Panc1 (cell line): ENCODE results near the gene SLC39A2. TPM values are rescaled to one million over a fixed set of nuclear protein-coding genes. Genes with fewer than 3 reads are reported as not detected.
"Not testable (repeated sequence)": the region's sequence is repeated elsewhere in the genome, so short reads cannot be mapped to it uniquely, and the experiment has no call there.

Experiments used
- ATAC-seq: fragments of 200-7000 bp; cut with Tn5 transposase; 2 replicates; pipeline ENCODE4 v1.9.1; 2020; ENCODE audit warnings: mild to moderate bottlenecking, moderate library complexity
- BruUV-seq: library from RNA; stranded (reverse); fragments of 400-500 nt; replicated peaks from 2 replicates; lab custom pipeline; 2021; lab: Mats Ljungman, UMichigan
- CTCF ChIA-PET: fragments of 300-600 bp; sonication (Branson Sonifier 250); formaldehyde crosslinking; loops from one replicate; lab custom pipeline; 2022; ENCODE audit warnings: antibody characterized with exemption; lab: Charles Lee
- POLR2A ChIA-PET: fragments of 300-600 bp; sonication (Branson Sonifier 250); formaldehyde crosslinking; loops from one replicate; lab custom pipeline; 2022; ENCODE audit warnings: antibody characterized with exemption; lab: Charles Lee
- DNase-seq: peaks from one replicate; pipeline ENCODE4 v3.0.0-alpha.2; 2010; ENCODE audit warnings: low read depth, low spot score
- H3K27ac ChIP-seq: 2 replicates; pipeline ENCODE4 v1.5.1; 2011; ENCODE audit warnings: mild to moderate bottlenecking, low read length, inconsistent platforms
- H3K27me3 ChIP-seq: fragments of 200-500 bp; sonication (Bioruptor generic); 2 replicates; pipeline ENCODE4 v1.6.0; 2014; ENCODE audit warnings: low read length, inconsistent platforms; ENCODE audit not compliant: control insufficient read depth, insufficient read depth
- H3K36me3 ChIP-seq: fragments of 200-500 bp; sonication (Bioruptor generic); 2 replicates; pipeline ENCODE4 v1.5.1; 2014; ENCODE audit warnings: inconsistent platforms, mild to moderate bottlenecking, low read length, moderate library complexity; ENCODE audit not compliant: control insufficient read depth, insufficient read depth
- H3K4me1 ChIP-seq: 2 replicates; pipeline ENCODE4 v1.5.1; 2011; ENCODE audit warnings: inconsistent platforms, mild to moderate bottlenecking, low read length, moderate library complexity; ENCODE audit not compliant: control insufficient read depth, insufficient read depth
- H3K4me3 ChIP-seq, 2 experiments: 2 replicates each; pipeline ENCODE4 v1.5.1; 2011 to 2012; ENCODE audit warnings: low read depth in 2 of 2, low read length in 2 of 2, mild to moderate bottlenecking in 2 of 2, inconsistent platforms in 1 of 2, moderate library complexity in 1 of 2
- H3K9me3 ChIP-seq: fragments of 200-500 bp; sonication (Bioruptor generic); 2 replicates; pipeline ENCODE4 v1.5.1; 2014; ENCODE audit warnings: low read depth, mild to moderate bottlenecking, inconsistent platforms, low read length, moderate library complexity; ENCODE audit not compliant: control insufficient read depth, insufficient read depth
- POLR2AphosphoS5 ChIP-seq: IDR thresholded peaks from 2 replicates; pipeline ENCODE4 v1.6.1; 2012; ENCODE audit warnings: mild to moderate bottlenecking, low read depth, low read length, moderate library complexity
- SIN3A ChIP-seq: IDR thresholded peaks from 2 replicates; pipeline ENCODE4 v1.6.1; 2012; ENCODE audit warnings: low read depth, mild to moderate bottlenecking, low read length, moderate library complexity, borderline replicate concordance; ENCODE audit not compliant: insufficient read depth
- TCF7L2 ChIP-seq: IDR thresholded peaks from 2 replicates; pipeline ENCODE4 v1.6.1; 2011; ENCODE audit warnings: mild to moderate bottlenecking, low read depth, low read length, inconsistent platforms
- in situ Hi-C: cut with HindIII; loops from 2 replicates; pipeline ENCODE4 v1.10.0; 2016; ENCODE audit warnings: low sequenced_read_pairs, low pct_unique_long_range_greater_than_20kb
- intact Hi-C: fragments of 100-400 bp; cut with micrococcal nuclease; formaldehyde crosslinking; loops from one replicate; pipeline ENCODE4 v1.10.0; 2022; ENCODE audit not compliant: unreplicated experiment
- total RNA-seq: library from RNA; stranded (reverse); gene quantifications from one replicate; pipeline ENCODE4 v1.2.1, GENCODE V29; 2021; ENCODE audit not compliant: unreplicated experiment
- TF ChIP-seq, protein P1 (sequence below): fragments of 450-650 bp; IDR thresholded peaks from 2 replicates; pipeline ENCODE4 v1.5.1; 2017; ENCODE audit warnings: mild to moderate bottlenecking
- TF ChIP-seq, protein P2 (sequence below), 2 experiments: IDR thresholded peaks; 2 replicates each; pipeline ENCODE4 v1.6.1; 2011 to 2012; ENCODE audit warnings: low read depth in 2 of 2, control low read depth in 1 of 2, low read length in 1 of 2, mild to moderate bottlenecking in 1 of 2, moderate library complexity in 1 of 2; ENCODE audit not compliant: insufficient read depth in 1 of 2

SLC39A2 gene
- total RNA-seq, 1 experiment from 2014 or later, result not detected

DNA sequence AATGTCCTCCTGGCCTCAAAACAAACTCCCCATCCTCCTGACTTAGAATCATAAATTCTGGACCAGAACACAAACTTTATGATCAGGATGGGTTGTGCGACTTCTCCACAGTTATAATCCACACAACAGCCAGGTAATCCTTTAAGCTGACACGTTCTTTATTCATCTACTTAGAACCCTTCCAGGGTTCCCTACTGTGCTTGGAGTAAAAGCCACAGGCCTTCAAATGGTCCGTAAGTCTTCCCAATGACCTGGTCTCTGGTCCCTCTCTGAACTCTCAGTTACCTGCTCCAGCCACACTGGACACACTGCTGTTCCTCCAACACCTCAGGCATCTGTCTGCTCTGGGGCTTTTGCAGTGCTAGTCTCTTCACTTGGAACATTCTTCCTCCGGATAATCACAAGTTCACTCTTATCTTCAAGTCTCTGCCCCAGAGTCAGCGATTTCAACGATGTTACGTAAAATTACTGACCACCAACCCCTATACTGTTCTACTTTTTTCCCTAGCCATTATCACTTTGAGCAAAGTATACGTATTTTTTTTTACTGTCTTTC, 41.4 kb downstream of the SLC39A2 start:
- H3K27me3 ChIP-seq, result peaks cover under 1% of the 10 kb centered on the region
- BruUV-seq, result no TSS peak
- intact Hi-C loops (loop anchor here (2.0 kb wide), 1 partner anchor 26 kb away; no protein-coding TSS in a partner anchor), in situ Hi-C loops (no loop called here)
- no peak for DNase-seq
- H3K9me3 ChIP-seq, result no peaks in the 10 kb centered on the region
- ChIA-PET CTCF (interaction anchor here (0.6 to 2.8 kb wide), 4 partner anchors 25 to 532 kb away, joined by 3 to 33 read pairs (median 4); no protein-coding TSS in a partner anchor), POLR2A (no interaction called here)
- H3K4me3 ChIP-seq, result no peak overlapping the region
- H3K4me1 ChIP-seq, result no peaks in the 10 kb centered on the region
- peak; percentile 34; the same call in 1 of the 2 replicates for ATAC-seq
- H3K27ac ChIP-seq, result no peak overlapping the region
- TF ChIP-seq, protein P1, sequence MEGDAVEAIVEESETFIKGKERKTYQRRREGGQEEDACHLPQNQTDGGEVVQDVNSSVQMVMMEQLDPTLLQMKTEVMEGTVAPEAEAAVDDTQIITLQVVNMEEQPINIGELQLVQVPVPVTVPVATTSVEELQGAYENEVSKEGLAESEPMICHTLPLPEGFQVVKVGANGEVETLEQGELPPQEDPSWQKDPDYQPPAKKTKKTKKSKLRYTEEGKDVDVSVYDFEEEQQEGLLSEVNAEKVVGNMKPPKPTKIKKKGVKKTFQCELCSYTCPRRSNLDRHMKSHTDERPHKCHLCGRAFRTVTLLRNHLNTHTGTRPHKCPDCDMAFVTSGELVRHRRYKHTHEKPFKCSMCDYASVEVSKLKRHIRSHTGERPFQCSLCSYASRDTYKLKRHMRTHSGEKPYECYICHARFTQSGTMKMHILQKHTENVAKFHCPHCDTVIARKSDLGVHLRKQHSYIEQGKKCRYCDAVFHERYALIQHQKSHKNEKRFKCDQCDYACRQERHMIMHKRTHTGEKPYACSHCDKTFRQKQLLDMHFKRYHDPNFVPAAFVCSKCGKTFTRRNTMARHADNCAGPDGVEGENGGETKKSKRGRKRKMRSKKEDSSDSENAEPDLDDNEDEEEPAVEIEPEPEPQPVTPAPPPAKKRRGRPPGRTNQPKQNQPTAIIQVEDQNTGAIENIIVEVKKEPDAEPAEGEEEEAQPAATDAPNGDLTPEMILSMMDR, result peak; percentile 41
- TF ChIP-seq POLR2AphosphoS5, result no peak
- H3K36me3 ChIP-seq, result no peaks in the 10 kb centered on the region

DNA sequence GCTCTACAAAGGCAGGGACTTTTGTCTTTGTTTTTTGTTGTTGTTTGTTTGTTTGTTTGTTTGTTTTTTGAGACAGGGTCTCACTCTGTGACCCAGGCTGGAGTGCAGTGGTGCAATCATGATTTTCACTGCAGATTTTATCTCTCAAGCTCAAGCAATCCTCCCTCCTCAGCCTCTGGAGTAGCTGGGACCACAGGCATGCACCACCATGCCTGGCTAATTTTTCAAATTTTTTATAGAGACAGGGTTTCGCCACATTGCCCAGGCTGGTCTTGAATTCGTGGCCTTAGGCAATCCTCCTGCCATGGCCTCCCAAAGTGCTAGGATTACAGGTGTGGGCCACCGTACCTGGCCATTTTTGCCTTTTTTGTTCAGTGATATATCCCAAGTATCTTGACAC, 41.8 kb downstream of the SLC39A2 start:
- H3K4me3 ChIP-seq, H3K27me3 ChIP-seq, in situ Hi-C loops, H3K9me3 ChIP-seq, H3K4me1 ChIP-seq, H3K36me3 ChIP-seq, POLR2A ChIA-PET, ATAC-seq, BruUV-seq, H3K27ac ChIP-seq, DNase-seq: not testable (repeated sequence)
- CTCF ChIA-PET, result interaction anchor here (0.7 to 2.8 kb wide), 2 partner anchors 26 to 532 kb away, joined by 3 to 33 read pairs; no protein-coding TSS in a partner anchor
- intact Hi-C loops, result loop anchor here (2.0 kb wide), 1 partner anchor 26 kb away; no protein-coding TSS in a partner anchor

- DNase-seq (no peak), ATAC-seq (no peak)
- H3K4me3 ChIP-seq, result no peak within 1 kb of the TSS
- intact Hi-C loops (loop anchor here (2.0 kb wide), 1 partner anchor 27 kb away; no protein-coding TSS in a partner anchor), in situ Hi-C loops (no loop called here)
- no peaks in the 10 kb centered on the region for H3K9me3 ChIP-seq
- no peaks in the 10 kb centered on the region for H3K36me3 ChIP-seq
- no peak within 1 kb of the TSS for H3K27ac ChIP-seq
- no peaks in the 10 kb centered on the region for H3K4me1 ChIP-seq
- TF ChIP-seq POLR2AphosphoS5 (no peak), SIN3A (no peak), TCF7L2 (no peak)
- TF ChIP-seq, protein P1, result no peak
- TF ChIP-seq, protein P2, sequence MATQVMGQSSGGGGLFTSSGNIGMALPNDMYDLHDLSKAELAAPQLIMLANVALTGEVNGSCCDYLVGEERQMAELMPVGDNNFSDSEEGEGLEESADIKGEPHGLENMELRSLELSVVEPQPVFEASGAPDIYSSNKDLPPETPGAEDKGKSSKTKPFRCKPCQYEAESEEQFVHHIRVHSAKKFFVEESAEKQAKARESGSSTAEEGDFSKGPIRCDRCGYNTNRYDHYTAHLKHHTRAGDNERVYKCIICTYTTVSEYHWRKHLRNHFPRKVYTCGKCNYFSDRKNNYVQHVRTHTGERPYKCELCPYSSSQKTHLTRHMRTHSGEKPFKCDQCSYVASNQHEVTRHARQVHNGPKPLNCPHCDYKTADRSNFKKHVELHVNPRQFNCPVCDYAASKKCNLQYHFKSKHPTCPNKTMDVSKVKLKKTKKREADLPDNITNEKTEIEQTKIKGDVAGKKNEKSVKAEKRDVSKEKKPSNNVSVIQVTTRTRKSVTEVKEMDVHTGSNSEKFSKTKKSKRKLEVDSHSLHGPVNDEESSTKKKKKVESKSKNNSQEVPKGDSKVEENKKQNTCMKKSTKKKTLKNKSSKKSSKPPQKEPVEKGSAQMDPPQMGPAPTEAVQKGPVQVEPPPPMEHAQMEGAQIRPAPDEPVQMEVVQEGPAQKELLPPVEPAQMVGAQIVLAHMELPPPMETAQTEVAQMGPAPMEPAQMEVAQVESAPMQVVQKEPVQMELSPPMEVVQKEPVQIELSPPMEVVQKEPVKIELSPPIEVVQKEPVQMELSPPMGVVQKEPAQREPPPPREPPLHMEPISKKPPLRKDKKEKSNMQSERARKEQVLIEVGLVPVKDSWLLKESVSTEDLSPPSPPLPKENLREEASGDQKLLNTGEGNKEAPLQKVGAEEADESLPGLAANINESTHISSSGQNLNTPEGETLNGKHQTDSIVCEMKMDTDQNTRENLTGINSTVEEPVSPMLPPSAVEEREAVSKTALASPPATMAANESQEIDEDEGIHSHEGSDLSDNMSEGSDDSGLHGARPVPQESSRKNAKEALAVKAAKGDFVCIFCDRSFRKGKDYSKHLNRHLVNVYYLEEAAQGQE (IDR thresholded peaks at IDR 0.05; ENCODE audit: insufficient read depth in 1 of 2, low read depth in 2 of 2, low read length in 1 of 2), result no peak
- peaks cover 2% of the 10 kb centered on the region for H3K27me3 ChIP-seq
- CTCF ChIA-PET, result no interaction called here
- BruUV-seq, result no TSS peak
- POLR2A ChIA-PET, result no interaction called here
These were observed 42.8 kb downstream of the SLC39A2 start, which contains the start of gene RNASE7 for GRCh38 chr14:21041676-21042433. Gene RNASE7, plus strand, starts transcription at chr14:21042362. Its CDS starts 631 bp downstream, at chr14:21042993.
